H54 (cell line): ENCODE measurements around the gene DOK7.
A peak's percentile ranks its signal among the peaks of the same experiment; 100 is the strongest.

Experiments
- DNase-seq: peaks from one replicate; pipeline ENCODE4 v3.0.0; 2011; ENCODE audit warnings: low spot score, mixed read lengths; ENCODE audit not compliant: insufficient read length
- FAIRE-seq: peaks from 3 replicates; lab custom pipeline; 2011; peaks lifted over from hg19 to GRCh38; lab: Jason Lieb, UNC
- POLR2A ChIP-seq: IDR thresholded peaks from 2 replicates; pipeline ENCODE4 v1.6.1; 2011; ENCODE audit warnings: low read depth, mild to moderate bottlenecking, low read length

Gene DOK7

GRCh38 chr4:3524349-3524748 lies 61.2 kb downstream of the DOK7 start:
- no peak for FAIRE-seq
- no peak for DNase-seq
- TF ChIP-seq POLR2A, result no peak

- no peak for TF ChIP-seq POLR2A
- DNase-seq (no peak), FAIRE-seq (no peak)
Observed at GRCh38 chr4:3524920-3525319, 61.8 kb downstream of the DOK7 start.

GRCh38 chr4:3525532-3526430 lies 62.7 kb downstream of the DOK7 start:
- TF ChIP-seq POLR2A, result no peak
- FAIRE-seq, result no peak
- no peak for DNase-seq

- no peak for FAIRE-seq
- no peak for DNase-seq
- TF ChIP-seq POLR2A, result no peak
Observed at GRCh38 chr4:3526456-3526855, 63.4 kb downstream of the DOK7 start.

- no peak for TF ChIP-seq POLR2A
- FAIRE-seq (no peak), DNase-seq (no peak)
Observed at GRCh38 chr4:3527101-3527913, 64.2 kb downstream of the DOK7 start.

GRCh38 chr4:3527914-3528876 lies 65.1 kb downstream of the DOK7 start:
- FAIRE-seq (no peak), DNase-seq (no peak)
- TF ChIP-seq POLR2A, result no peak

- FAIRE-seq (no peak), DNase-seq (no peak)
- TF ChIP-seq POLR2A, result no peak
Observed at GRCh38 chr4:3529363-3529762, 66.3 kb downstream of the DOK7 start.

- FAIRE-seq, result no peak
- DNase-seq, result no peak
- TF ChIP-seq POLR2A, result no peak
Observed at GRCh38 chr4:3530051-3530450, 66.9 kb downstream of the DOK7 start.

GRCh38 chr4:3530663-3531254 lies 67.7 kb downstream of the DOK7 start:
- DNase-seq (no peak), FAIRE-seq (no peak)
- TF ChIP-seq POLR2A, result no peak

GRCh38 chr4:3531318-3531878 lies 68.3 kb downstream of the DOK7 start:
- TF ChIP-seq POLR2A, result no peak
- FAIRE-seq (no peak), DNase-seq (no peak)

- no peak for FAIRE-seq
- TF ChIP-seq POLR2A, result peak; percentile 97
- DNase-seq, result peak; percentile 97
Observed at GRCh38 chr4:3531879-3532750, 69.0 kb downstream of the DOK7 start, which contains the start of gene LRPAP1. LRPAP1 (minus strand) TSS chr4:3532422; CDS start chr4:3532412, 10 bp downstream.
